Hepatocyte (in vitro differentiated cells): Measurements from ENCODE around the gene CRABP1.

Experiments used
- EZH2 ChIP-seq: fragments of 200-600 bp; sonication (generic); IDR thresholded peaks from 2 replicates; pipeline ENCODE4 v1.6.1; 2016; ENCODE audit warnings: antibody characterized with exemption, mild to moderate bottlenecking, borderline replicate concordance
- EZH2phosphoT487 ChIP-seq: fragments of 200-600 bp; sonication (generic); IDR thresholded peaks from one replicate; pipeline ENCODE4 v1.6.1; 2018; ENCODE audit warnings: antibody characterized with exemption, mild to moderate bottlenecking, low read depth, moderate library complexity; ENCODE audit not compliant: unreplicated experiment, severe bottlenecking
- TF ChIP-seq, protein P1 (sequence below): fragments of 200-600 bp; sonication (generic); IDR thresholded peaks from 2 replicates; pipeline ENCODE4 v1.5.1; 2016; ENCODE audit warnings: antibody characterized with exemption, mild to moderate bottlenecking; ENCODE audit not compliant: poor library complexity

DNA sequence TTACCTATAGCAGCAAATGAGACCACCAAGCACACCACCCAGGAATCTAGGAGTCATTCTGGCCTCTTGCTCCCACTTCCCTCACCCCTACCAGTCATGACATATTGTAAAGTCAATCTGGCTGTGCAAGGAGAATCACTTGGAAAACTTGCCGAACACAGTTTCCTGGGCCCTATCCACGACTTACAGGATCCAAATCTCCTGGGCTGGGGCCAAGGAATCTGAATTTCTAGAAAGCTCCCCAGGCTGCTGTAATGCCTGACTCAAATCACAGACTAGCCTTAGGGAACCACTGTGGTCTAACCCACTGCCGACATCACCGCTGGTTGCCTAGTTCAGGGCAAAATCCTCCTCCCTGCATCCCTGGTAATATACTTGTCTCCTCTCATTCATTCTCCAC lies 4.2 kb upstream of the CRABP1 start:
- TF ChIP-seq, protein P1, sequence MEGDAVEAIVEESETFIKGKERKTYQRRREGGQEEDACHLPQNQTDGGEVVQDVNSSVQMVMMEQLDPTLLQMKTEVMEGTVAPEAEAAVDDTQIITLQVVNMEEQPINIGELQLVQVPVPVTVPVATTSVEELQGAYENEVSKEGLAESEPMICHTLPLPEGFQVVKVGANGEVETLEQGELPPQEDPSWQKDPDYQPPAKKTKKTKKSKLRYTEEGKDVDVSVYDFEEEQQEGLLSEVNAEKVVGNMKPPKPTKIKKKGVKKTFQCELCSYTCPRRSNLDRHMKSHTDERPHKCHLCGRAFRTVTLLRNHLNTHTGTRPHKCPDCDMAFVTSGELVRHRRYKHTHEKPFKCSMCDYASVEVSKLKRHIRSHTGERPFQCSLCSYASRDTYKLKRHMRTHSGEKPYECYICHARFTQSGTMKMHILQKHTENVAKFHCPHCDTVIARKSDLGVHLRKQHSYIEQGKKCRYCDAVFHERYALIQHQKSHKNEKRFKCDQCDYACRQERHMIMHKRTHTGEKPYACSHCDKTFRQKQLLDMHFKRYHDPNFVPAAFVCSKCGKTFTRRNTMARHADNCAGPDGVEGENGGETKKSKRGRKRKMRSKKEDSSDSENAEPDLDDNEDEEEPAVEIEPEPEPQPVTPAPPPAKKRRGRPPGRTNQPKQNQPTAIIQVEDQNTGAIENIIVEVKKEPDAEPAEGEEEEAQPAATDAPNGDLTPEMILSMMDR = no peak
- TF ChIP-seq EZH2phosphoT487 (no peak), EZH2 (no peak)
